Ishikawa (cell line): ENCODE measurements around the gene HPD.

Experiments
- CEBPB ChIP-seq: IDR thresholded peaks from 2 replicates; pipeline ENCODE4 v1.6.1; 2012
- CREB1 ChIP-seq: IDR thresholded peaks from 2 replicates; pipeline ENCODE4 v1.6.1; 2012; ENCODE audit warnings: low read depth
- EGR1 ChIP-seq: IDR thresholded peaks from 2 replicates; pipeline ENCODE4 v1.6.1; 2012
- EP300 ChIP-seq: IDR thresholded peaks from 2 replicates; pipeline ENCODE4 v1.6.1; 2012; ENCODE audit warnings: borderline replicate concordance
- FOXM1 ChIP-seq: IDR thresholded peaks from 2 replicates; pipeline ENCODE4 v1.6.1; 2012; ENCODE audit warnings: low read depth, borderline replicate concordance
- NFIC ChIP-seq: IDR thresholded peaks from 2 replicates; pipeline ENCODE4 v1.6.1; 2012
- RAD21 ChIP-seq: IDR thresholded peaks from 2 replicates; pipeline ENCODE4 v1.6.1; 2012; ENCODE audit warnings: low read depth
- TAF1 ChIP-seq: IDR thresholded peaks from 2 replicates; pipeline ENCODE4 v1.6.1; 2012; ENCODE audit warnings: low read depth, mild to moderate bottlenecking
- TCF12 ChIP-seq: IDR thresholded peaks from 2 replicates; pipeline ENCODE4 v1.6.1; 2012; ENCODE audit warnings: low read depth
- TEAD4 ChIP-seq: IDR thresholded peaks from 2 replicates; pipeline ENCODE4 v1.6.1; 2012
- YY1 ChIP-seq: IDR thresholded peaks from 2 replicates; pipeline ENCODE4 v1.6.1; 2012; ENCODE audit warnings: low read depth
- ZBTB7A ChIP-seq: IDR thresholded peaks from 2 replicates; pipeline ENCODE4 v1.6.1; 2012; ENCODE audit warnings: low read depth
- TF ChIP-seq, protein P1 (sequence below): IDR thresholded peaks from 2 replicates; pipeline ENCODE4 v1.6.1; 2012; ENCODE audit warnings: low read depth, mild to moderate bottlenecking
- TF ChIP-seq, protein P2 (sequence below): IDR thresholded peaks from 2 replicates; pipeline ENCODE4 v1.6.1; 2012
- TF ChIP-seq, protein P3 (sequence below): IDR thresholded peaks from 2 replicates; pipeline ENCODE4 v1.6.1; 2012

The HPD gene

DNA sequence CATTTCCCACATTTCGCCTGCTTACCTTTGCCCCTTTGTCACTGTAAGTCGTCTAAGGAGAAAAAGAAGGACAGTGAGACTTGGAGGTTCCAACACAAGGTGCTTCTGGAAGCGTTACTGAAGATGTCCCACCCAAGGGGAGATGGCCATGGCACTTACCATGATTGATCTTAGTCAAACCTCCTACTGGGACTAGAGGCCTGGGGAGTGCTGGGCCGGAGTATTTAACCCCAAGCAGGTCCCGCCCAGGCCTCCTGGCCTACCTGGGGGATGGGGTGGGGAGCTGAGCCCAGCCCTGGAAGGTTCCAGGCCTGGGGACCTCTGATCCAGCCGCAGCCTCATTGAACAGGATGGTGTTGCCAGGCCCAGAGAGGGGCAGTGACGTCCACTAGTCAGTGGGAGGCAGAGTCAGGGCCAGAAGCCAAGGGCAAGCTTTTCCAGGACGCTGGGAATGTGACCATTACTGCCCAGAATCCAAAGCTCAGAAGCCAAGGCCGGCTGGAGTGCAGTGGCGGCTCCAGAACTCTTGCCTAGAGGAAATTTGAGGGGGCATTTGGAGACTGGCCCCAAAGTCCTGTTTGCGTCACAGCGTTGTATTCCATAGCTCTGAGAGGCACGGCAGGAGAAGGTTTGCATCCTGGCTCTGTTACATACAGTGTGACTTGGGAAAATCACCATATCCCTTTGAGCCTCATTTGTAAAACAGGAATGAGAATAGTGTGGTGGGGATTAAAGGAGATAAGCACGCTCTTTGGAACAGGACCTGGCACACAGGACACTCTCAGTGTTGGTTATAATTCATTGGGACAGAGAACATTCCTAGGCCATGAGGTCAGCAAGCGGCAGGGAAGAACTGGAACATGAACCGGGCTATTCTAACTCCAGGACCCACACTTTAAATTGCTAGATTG, at the start of gene HPD:
Gene HPD (minus strand): TSS at position 198 of the 911 bp plus-strand sequence. CDS start 36 bp downstream, at position 162.
- peak; percentile 28; the same call in 1 of the 2 replicates for TF ChIP-seq NFIC
- no peak; the same call in 1 of the 2 replicates for TF ChIP-seq EP300
- no peak for TF ChIP-seq EGR1
- TF ChIP-seq YY1, result 0 out of 2 replicates have a peak, but pooled peaks have one; percentile 36
- TF ChIP-seq CEBPB, result no peak
- TF ChIP-seq, protein P1, sequence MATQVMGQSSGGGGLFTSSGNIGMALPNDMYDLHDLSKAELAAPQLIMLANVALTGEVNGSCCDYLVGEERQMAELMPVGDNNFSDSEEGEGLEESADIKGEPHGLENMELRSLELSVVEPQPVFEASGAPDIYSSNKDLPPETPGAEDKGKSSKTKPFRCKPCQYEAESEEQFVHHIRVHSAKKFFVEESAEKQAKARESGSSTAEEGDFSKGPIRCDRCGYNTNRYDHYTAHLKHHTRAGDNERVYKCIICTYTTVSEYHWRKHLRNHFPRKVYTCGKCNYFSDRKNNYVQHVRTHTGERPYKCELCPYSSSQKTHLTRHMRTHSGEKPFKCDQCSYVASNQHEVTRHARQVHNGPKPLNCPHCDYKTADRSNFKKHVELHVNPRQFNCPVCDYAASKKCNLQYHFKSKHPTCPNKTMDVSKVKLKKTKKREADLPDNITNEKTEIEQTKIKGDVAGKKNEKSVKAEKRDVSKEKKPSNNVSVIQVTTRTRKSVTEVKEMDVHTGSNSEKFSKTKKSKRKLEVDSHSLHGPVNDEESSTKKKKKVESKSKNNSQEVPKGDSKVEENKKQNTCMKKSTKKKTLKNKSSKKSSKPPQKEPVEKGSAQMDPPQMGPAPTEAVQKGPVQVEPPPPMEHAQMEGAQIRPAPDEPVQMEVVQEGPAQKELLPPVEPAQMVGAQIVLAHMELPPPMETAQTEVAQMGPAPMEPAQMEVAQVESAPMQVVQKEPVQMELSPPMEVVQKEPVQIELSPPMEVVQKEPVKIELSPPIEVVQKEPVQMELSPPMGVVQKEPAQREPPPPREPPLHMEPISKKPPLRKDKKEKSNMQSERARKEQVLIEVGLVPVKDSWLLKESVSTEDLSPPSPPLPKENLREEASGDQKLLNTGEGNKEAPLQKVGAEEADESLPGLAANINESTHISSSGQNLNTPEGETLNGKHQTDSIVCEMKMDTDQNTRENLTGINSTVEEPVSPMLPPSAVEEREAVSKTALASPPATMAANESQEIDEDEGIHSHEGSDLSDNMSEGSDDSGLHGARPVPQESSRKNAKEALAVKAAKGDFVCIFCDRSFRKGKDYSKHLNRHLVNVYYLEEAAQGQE, result no peak
- no peak for TF ChIP-seq FOXM1
- TF ChIP-seq ZBTB7A, result no peak
- TF ChIP-seq, protein P2, sequence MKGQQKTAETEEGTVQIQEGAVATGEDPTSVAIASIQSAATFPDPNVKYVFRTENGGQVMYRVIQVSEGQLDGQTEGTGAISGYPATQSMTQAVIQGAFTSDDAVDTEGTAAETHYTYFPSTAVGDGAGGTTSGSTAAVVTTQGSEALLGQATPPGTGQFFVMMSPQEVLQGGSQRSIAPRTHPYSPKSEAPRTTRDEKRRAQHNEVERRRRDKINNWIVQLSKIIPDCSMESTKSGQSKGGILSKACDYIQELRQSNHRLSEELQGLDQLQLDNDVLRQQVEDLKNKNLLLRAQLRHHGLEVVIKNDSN, result no peak
- TF ChIP-seq RAD21, result no peak
- no peak for TF ChIP-seq CREB1
- no peak for TF ChIP-seq TCF12
- TF ChIP-seq, protein P3, sequence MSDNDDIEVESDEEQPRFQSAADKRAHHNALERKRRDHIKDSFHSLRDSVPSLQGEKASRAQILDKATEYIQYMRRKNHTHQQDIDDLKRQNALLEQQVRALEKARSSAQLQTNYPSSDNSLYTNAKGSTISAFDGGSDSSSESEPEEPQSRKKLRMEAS, result peak; percentile 64
- TF ChIP-seq TEAD4, result peak; percentile 93
- TF ChIP-seq TAF1, result no peak

DNA sequence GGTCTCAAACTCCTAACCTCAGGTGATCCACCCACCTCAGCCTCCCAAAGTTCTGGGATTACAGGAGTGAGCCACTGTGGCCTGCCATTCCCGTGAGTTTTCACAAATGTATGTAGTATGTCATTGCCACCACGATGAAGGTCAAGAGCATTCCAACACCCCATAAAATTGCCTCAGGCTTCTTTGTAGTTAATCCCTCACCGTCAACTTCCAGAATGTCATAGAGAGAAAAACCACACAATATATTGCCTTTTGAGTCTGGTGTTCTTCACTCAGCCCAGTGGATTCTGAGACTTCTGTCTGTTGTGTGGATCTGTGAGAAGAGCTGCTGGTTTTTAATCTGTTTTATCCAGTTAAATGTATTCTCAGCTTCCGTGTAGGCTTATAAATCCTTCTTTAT, 47.1 kb upstream of the HPD start:
- TF ChIP-seq EP300 (no peak), YY1 (no peak), RAD21 (no peak), TAF1 (no peak), TEAD4 (no peak), CEBPB (no peak), CREB1 (no peak), EGR1 (no peak), ZBTB7A (no peak), TCF12 (no peak), NFIC (no peak), FOXM1 (no peak)
- TF ChIP-seq, protein P2, result no peak
- TF ChIP-seq, protein P3, result no peak
- TF ChIP-seq, protein P1, result no peak

DNA sequence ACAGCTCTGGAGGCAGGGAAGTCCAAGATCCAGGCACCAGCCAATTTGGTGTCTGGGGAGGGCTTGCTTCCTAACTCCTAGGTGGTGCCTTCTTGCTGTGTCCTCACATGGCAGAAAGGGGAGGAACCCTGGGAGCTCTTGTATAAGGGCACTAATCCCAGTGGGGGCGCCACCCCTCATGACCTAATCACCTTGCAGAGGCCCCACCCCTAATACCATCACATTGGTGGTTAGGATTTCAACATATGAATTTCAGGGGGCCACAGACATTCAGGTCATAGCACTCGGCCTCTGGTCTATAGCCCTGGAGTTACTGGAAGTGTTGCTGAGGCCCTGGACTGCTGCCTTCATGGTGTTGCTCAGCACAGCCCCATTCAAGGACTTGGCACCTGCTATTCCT, 44.5 kb upstream of the HPD start:
- TF ChIP-seq TCF12 (no peak), CEBPB (no peak), ZBTB7A (no peak), YY1 (no peak), EGR1 (no peak), NFIC (no peak)
- TF ChIP-seq, protein P1, result no peak
- TF ChIP-seq, protein P2, result no peak
